ENCODE results near the gene DYNC2LI1.

Gene DYNC2LI1

GRCh38 chr2:43851011-43851980 lies 77.5 kb downstream of the DYNC2LI1 start:
- no peak overlapping the region for H3K27ac ChIP-seq
- no peak for TF ChIP-seq CTCF (conservative IDR thresholded peaks at IDR 0.05; ENCODE audit: low read depth)
- ChIA-PET CTCF (no interaction called here), POLR2A (ENCODE audit: low non-redundant PET) (no interaction called here)
- no peak for DNase-seq (ENCODE audit: low spot score)

GRCh38 chr2:43852196-43852730 lies 78.4 kb downstream of the DYNC2LI1 start:
- no peak for DNase-seq (ENCODE audit: low spot score)
- TF ChIP-seq CTCF (conservative IDR thresholded peaks at IDR 0.05; ENCODE audit: low read depth), result no peak
- CTCF ChIA-PET, result no interaction called here
- POLR2A ChIA-PET (ENCODE audit: low non-redundant PET), result no interaction called here
- no peak overlapping the region for H3K27ac ChIP-seq

- ChIA-PET POLR2A (ENCODE audit: low non-redundant PET) (no interaction called here), CTCF (interaction anchor here (0.5 kb wide), 1 partner anchor 56 kb away, joined by 3 read pairs; no protein-coding TSS in a partner anchor)
- DNase-seq (ENCODE audit: low spot score), result no peak
- no peak overlapping the region for H3K27ac ChIP-seq
- TF ChIP-seq CTCF (conservative IDR thresholded peaks at IDR 0.05; ENCODE audit: low read depth), result no peak
Observed at GRCh38 chr2:43853141-43854081, 79.6 kb downstream of the DYNC2LI1 start.

- ChIA-PET POLR2A (ENCODE audit: low non-redundant PET) (no interaction called here), CTCF (no interaction called here)
- no peak overlapping the region for H3K27ac ChIP-seq
- no peak for DNase-seq (ENCODE audit: low spot score)
- TF ChIP-seq CTCF (conservative IDR thresholded peaks at IDR 0.05; ENCODE audit: low read depth), result no peak
Observed at GRCh38 chr2:43854671-43855070, 80.8 kb downstream of the DYNC2LI1 start.

- CTCF ChIA-PET, result no interaction called here
- TF ChIP-seq CTCF (conservative IDR thresholded peaks at IDR 0.05; ENCODE audit: low read depth), result no peak
- DNase-seq (ENCODE audit: low spot score), result no peak
- POLR2A ChIA-PET (ENCODE audit: low non-redundant PET), result no interaction called here
- no peak overlapping the region for H3K27ac ChIP-seq
Observed at GRCh38 chr2:43855292-43855691, 81.5 kb downstream of the DYNC2LI1 start.
